GM19395 (cell line): ENCODE data around the gene RINL.

ENCODE experiments used
- ATAC-seq: cut with Tn5 transposase; IDR thresholded peaks from one replicate; pipeline ENCODE4 v1.9.1; 2021; ENCODE audit warnings: mild to moderate bottlenecking, moderate library complexity; ENCODE audit not compliant: unreplicated experiment

RINL gene

GRCh38 chr19:38850436-38850975 is 27.6 kb downstream of the RINL start:
- peak; percentile 74 for ATAC-seq

GRCh38 chr19:38849860-38850435 is 28.1 kb downstream of the RINL start, which contains the start of gene HNRNPL:
Gene HNRNPL, minus strand, starts transcription at chr19:38849986. Its CDS starts 20 bp downstream, at chr19:38849966.
- peak; percentile 66 for ATAC-seq

GRCh38 chr19:38849147-38849859 is 28.8 kb downstream of the RINL start:
- ATAC-seq = peak; percentile 12

- no peak for ATAC-seq
Measured at GRCh38 chr19:38848299-38849146, 29.6 kb downstream of the RINL start.

- no peak for ATAC-seq
Measured at GRCh38 chr19:38846097-38846496, 32.0 kb downstream of the RINL start.

- ATAC-seq = no peak
Measured at GRCh38 chr19:38845374-38846024, 32.6 kb downstream of the RINL start.

- ATAC-seq = no peak
Measured at GRCh38 chr19:38844093-38844686, 33.9 kb downstream of the RINL start.

GRCh38 chr19:38843175-38843758 is 34.8 kb downstream of the RINL start:
- no peak for ATAC-seq

- no peak for ATAC-seq
Measured at GRCh38 chr19:38842439-38843174, 35.5 kb downstream of the RINL start.

- no peak for ATAC-seq
Measured at GRCh38 chr19:38841787-38842438, 36.2 kb downstream of the RINL start.

GRCh38 chr19:38841180-38841766 is 36.8 kb downstream of the RINL start:
- no peak for ATAC-seq

GRCh38 chr19:38840583-38840968 is 37.5 kb downstream of the RINL start:
- ATAC-seq = no peak

GRCh38 chr19:38839816-38840582 is 38.1 kb downstream of the RINL start:
- ATAC-seq = no peak

- ATAC-seq = no peak
Measured at GRCh38 chr19:38838986-38839761, 38.9 kb downstream of the RINL start.

GRCh38 chr19:38838208-38838985 is 39.7 kb downstream of the RINL start:
- no peak for ATAC-seq

GRCh38 chr19:38837656-38838121 is 40.4 kb downstream of the RINL start:
- ATAC-seq = no peak
